HEK293 (cell line): ENCODE results near the gene PHACTR1.
"Not testable (repeated sequence)": the region's sequence is repeated elsewhere in the genome, so short reads cannot be mapped to it uniquely, and the experiment has no call there.

ENCODE experiments used
- CTCF ChIA-PET: fragments of 350-600 bp; formaldehyde crosslinking; extraction: SDS; loops from one replicate; lab custom pipeline; 2021; ENCODE audit warnings: antibody characterized with exemption; lab: Yijun Ruan, JAX
- POLR2A ChIA-PET: fragments of 300-600 bp; formaldehyde crosslinking; extraction: SDS; loops from one replicate; lab custom pipeline; 2020; ENCODE audit warnings: antibody characterized with exemption, inconsistent platforms; lab: Yijun Ruan, JAX
- H3K27ac ChIP-seq: fragments of 200-500 bp; sonication (Bioruptor generic); 2 replicates; pipeline ENCODE4 v1.5.1; 2014; ENCODE audit warnings: low read depth, low read length, control low read depth, inconsistent platforms; ENCODE audit errors: extremely low read depth
- H3K36me3 ChIP-seq, 2 experiments: fragments of 200-500 bp in 1 of 2; sonication (Bioruptor generic) in 1 of 2; 1 replicate in 1 of 2; 2 replicates in 1 of 2; pipeline ENCODE4 v1.5.1; 2014 to 2017; ENCODE audit warnings: inconsistent platforms in 2 of 2, low read length in 2 of 2; ENCODE audit not compliant: control insufficient read depth in 2 of 2, insufficient read depth in 1 of 2
- H3K4me1 ChIP-seq: fragments of 200-500 bp; sonication (Bioruptor generic); 2 replicates; pipeline ENCODE4 v1.5.1; 2014; ENCODE audit warnings: mild to moderate bottlenecking, low read length, inconsistent platforms; ENCODE audit not compliant: control insufficient read depth, insufficient read depth
- H3K4me3 ChIP-seq: 2 replicates; pipeline ENCODE4 v1.5.1; 2011; ENCODE audit warnings: low read depth, mild to moderate bottlenecking, control low read depth, low read length, moderate library complexity
- H3K9me3 ChIP-seq: fragments of 200-500 bp; sonication (Bioruptor generic); 2 replicates; pipeline ENCODE4 v1.5.1; 2014; ENCODE audit warnings: low read depth, low read length, inconsistent platforms; ENCODE audit not compliant: control insufficient read depth, insufficient read depth
- GLI2 ChIP-seq: fragments of 450-650 bp; formaldehyde crosslinking; IDR thresholded peaks from 2 replicates; pipeline ENCODE4; 2017; ENCODE audit warnings: missing biosample characterization, missing genetic modification characterization, low read depth, borderline replicate concordance
- MYNN ChIP-seq: fragments of 450-650 bp; formaldehyde crosslinking; IDR thresholded peaks from 2 replicates; pipeline ENCODE4 v1.5.1; 2016; ENCODE audit warnings: missing biosample characterization, missing genetic modification characterization, borderline replicate concordance
- SP7 ChIP-seq: fragments of 450-650 bp; formaldehyde crosslinking; IDR thresholded peaks from 2 replicates; pipeline ENCODE4 v1.5.1; 2016; ENCODE audit warnings: missing biosample characterization, missing genetic modification characterization
- TCF7L2 ChIP-seq: IDR thresholded peaks from 2 replicates; pipeline ENCODE4 v1.6.1; 2011; ENCODE audit warnings: low read depth, mild to moderate bottlenecking, inconsistent platforms, low read length, moderate library complexity, borderline replicate concordance
- ZNF112 ChIP-seq: fragments of 450-650 bp; formaldehyde crosslinking; IDR thresholded peaks from 2 replicates; pipeline ENCODE4 v1.5.0; 2017; ENCODE audit warnings: missing biosample characterization, missing genetic modification characterization
- ZNF274 ChIP-seq, 2 experiments: fragments of 200-500 bp in 1 of 2; fragments of 450-650 bp in 1 of 2; sonication (Bioruptor generic) in 1 of 2; formaldehyde crosslinking in 1 of 2; IDR thresholded peaks; 2 replicates each; pipeline versions ENCODE4 v1.5.1 to v1.6.1; 2014 to 2016; ENCODE audit warnings: borderline replicate concordance in 1 of 2, inconsistent platforms in 1 of 2, low read length in 1 of 2, missing biosample characterization in 1 of 2, missing genetic modification characterization in 1 of 2
- ZNF394 ChIP-seq: fragments of 450-650 bp; formaldehyde crosslinking; IDR thresholded peaks from 2 replicates; pipeline ENCODE4 v1.5.1; 2016; ENCODE audit warnings: missing biosample characterization, missing genetic modification characterization, mild to moderate bottlenecking, moderate library complexity, borderline replicate concordance
- ZNF530 ChIP-seq: fragments of 450-650 bp; formaldehyde crosslinking; IDR thresholded peaks from 2 replicates; pipeline ENCODE4 v1.5.1; 2016; ENCODE audit warnings: low read depth, missing biosample characterization, missing genetic modification characterization
- ZNF785 ChIP-seq: fragments of 450-650 bp; formaldehyde crosslinking; IDR thresholded peaks from 2 replicates; pipeline ENCODE4 v1.5.1; 2016; ENCODE audit warnings: missing biosample characterization, missing genetic modification characterization
- ZSCAN30 ChIP-seq: fragments of 450-650 bp; IDR thresholded peaks from 2 replicates; pipeline ENCODE4 v1.5.1; 2018; ENCODE audit warnings: missing biosample characterization, mild to moderate bottlenecking, missing genetic modification characterization, moderate library complexity
- TF ChIP-seq, protein P1 (sequence below): fragments of 450-650 bp; IDR thresholded peaks from 2 replicates; pipeline ENCODE4 v1.5.1; 2018; ENCODE audit warnings: missing biosample characterization, missing genetic modification characterization
- TF ChIP-seq, protein P2 (sequence below): fragments of 450-650 bp; formaldehyde crosslinking; IDR thresholded peaks from 2 replicates; pipeline ENCODE4 v1.5.1; 2016; ENCODE audit warnings: missing biosample characterization, missing genetic modification characterization
- TF ChIP-seq, protein P3 (sequence below): fragments of 450-650 bp; formaldehyde crosslinking; IDR thresholded peaks from 2 replicates; pipeline ENCODE4 v1.5.1; 2016; ENCODE audit warnings: missing biosample characterization, missing genetic modification characterization
- TF ChIP-seq, protein P4 (sequence below): fragments of 450-650 bp; formaldehyde crosslinking; IDR thresholded peaks from 2 replicates; pipeline ENCODE4 v1.5.1; 2016; ENCODE audit warnings: missing biosample characterization, missing genetic modification characterization
- TF ChIP-seq, protein P5 (sequence below): fragments of 450-650 bp; formaldehyde crosslinking; IDR thresholded peaks from 2 replicates; pipeline ENCODE4 v1.5.1; 2016; ENCODE audit warnings: missing biosample characterization, missing genetic modification characterization
- TF ChIP-seq, protein P6 (sequence below): fragments of 450-650 bp; formaldehyde crosslinking; IDR thresholded peaks from 2 replicates; pipeline ENCODE4 v1.5.1; 2016; ENCODE audit warnings: missing biosample characterization, missing genetic modification characterization

The PHACTR1 gene

DNA sequence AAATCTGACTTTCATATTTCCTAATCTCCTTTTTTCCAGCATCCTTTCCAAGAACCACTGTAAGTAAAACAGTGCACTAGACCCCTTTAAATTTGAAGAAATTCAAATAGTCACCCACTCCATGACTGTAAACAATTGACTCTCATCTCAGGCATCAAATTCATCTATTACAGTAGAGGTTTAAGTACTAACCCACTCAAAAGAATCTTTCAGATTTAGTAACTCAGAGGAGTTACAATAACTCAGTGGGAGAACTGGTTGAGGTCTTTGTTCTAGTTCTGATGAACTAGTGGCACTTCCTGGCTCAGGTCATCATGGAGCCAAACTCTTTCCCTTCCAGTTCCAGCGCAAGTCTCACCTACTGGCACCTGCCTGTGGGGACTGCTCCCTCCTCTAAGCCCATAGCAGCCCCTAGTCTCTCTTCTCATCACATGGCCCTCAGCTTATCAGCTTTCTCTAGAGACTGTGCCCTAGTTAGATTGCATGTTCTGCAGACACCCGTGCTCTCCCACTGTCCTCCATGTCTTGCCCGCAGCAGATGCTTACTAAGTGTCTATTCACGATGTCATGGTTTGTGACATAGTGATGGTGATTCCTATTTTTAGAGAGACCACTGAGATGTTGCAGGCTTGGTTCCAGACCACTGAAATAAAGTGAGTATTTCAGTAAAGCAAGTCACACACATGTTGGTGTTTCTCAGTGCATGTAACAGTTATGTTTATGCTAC lies 415.5 kb downstream of the PHACTR1 start:
- Histone ChIP-seq H3K9me3 (no peaks in the 10 kb centered on the region), H3K36me3 (no peaks in the 10 kb centered on the region), H3K27ac (no peak overlapping the region), H3K4me3 (no peak overlapping the region), H3K4me1 (no peaks in the 10 kb centered on the region)
- TF ChIP-seq, protein P1, sequence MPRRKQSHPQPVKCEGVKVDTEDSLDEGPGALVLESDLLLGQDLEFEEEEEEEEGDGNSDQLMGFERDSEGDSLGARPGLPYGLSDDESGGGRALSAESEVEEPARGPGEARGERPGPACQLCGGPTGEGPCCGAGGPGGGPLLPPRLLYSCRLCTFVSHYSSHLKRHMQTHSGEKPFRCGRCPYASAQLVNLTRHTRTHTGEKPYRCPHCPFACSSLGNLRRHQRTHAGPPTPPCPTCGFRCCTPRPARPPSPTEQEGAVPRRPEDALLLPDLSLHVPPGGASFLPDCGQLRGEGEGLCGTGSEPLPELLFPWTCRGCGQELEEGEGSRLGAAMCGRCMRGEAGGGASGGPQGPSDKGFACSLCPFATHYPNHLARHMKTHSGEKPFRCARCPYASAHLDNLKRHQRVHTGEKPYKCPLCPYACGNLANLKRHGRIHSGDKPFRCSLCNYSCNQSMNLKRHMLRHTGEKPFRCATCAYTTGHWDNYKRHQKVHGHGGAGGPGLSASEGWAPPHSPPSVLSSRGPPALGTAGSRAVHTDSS (tag by site-specific recombination) = no peak
- TF ChIP-seq ZSCAN30 = no peak
- no peak for TF ChIP-seq TCF7L2
- TF ChIP-seq, protein P2, sequence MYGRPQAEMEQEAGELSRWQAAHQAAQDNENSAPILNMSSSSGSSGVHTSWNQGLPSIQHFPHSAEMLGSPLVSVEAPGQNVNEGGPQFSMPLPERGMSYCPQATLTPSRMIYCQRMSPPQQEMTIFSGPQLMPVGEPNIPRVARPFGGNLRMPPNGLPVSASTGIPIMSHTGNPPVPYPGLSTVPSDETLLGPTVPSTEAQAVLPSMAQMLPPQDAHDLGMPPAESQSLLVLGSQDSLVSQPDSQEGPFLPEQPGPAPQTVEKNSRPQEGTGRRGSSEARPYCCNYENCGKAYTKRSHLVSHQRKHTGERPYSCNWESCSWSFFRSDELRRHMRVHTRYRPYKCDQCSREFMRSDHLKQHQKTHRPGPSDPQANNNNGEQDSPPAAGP = no peak
- TF ChIP-seq, protein P3, sequence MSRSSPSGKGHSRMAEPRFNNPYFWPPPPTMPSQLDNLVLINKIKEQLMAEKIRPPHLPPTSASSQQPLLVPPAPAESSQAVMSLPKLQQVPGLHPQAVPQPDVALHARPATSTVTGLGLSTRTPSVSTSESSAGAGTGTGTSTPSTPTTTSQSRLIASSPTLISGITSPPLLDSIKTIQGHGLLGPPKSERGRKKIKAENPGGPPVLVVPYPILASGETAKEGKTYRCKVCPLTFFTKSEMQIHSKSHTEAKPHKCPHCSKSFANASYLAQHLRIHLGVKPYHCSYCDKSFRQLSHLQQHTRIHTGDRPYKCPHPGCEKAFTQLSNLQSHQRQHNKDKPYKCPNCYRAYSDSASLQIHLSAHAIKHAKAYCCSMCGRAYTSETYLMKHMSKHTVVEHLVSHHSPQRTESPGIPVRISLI (tag by site-specific recombination) = no peak
- no peak for TF ChIP-seq GLI2 (tag by site-specific recombination)
- TF ChIP-seq MYNN = no peak
- POLR2A ChIA-PET = no interaction called here
- CTCF ChIA-PET = no interaction called here

DNA sequence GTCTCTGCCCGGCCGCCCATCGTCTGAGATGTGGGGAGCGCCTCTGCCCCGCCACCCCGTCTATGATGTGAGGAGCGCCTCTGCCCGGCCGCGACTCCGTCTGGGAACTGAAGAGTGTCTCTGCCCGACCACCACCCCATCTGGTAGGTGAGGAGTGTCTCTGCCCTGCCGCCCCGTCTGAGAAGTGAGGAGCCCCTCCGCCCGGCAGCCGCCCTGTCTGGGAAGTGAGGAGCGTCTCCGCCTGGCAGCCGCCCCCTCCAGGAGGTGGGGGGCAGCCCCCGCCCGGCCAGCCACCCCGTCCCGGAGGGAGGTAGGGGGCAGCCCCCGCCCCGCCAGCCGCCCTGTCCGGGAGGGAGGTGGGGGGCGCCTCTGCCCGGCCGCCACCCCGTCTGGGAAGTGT lies 417.3 kb downstream of the PHACTR1 start:
- H3K4me1 ChIP-seq, H3K36me3 ChIP-seq, CTCF ChIA-PET, H3K27ac ChIP-seq, H3K9me3 ChIP-seq, H3K4me3 ChIP-seq, POLR2A ChIA-PET: not testable (repeated sequence)

DNA sequence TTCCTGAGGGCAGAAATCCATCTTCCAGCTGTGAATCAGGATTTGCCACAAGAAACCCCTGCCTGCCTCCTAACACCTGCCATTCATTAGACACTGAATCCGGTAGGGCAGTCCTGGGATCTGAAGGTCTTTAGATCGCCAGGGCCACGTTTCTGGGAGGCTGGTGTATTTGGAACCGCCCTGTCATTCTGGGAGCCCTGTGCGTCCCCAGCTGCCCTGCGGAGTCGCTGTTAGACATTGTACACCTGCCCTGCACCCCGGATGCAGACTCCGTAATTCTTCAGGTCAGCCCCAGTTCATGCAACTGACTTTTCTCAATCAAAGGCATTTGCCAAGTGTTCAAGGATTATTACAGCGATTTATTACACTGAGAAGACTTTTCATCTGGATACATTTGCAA lies 418.6 kb downstream of the PHACTR1 start:
- POLR2A ChIA-PET = no interaction called here
- H3K4me3 ChIP-seq = no peak overlapping the region
- CTCF ChIA-PET = no interaction called here

DNA sequence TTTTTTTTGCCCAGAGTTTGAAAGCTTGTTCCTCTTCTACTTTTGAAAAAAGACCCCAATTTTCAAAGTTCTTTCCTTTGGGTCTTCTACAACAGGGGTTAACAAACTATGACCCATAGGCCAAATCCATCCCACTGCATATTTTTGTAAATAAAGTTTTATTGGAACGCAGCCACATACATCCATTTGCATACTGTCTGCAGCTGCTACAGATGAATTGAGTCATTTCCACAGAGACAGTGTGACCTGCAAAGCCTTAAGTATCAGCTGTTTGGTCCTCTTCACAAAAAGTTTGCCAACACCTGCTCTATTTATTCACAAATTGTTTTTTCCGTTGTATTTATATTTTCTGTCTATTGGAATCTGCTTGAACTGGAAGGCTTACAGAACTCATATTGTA lies 422.6 kb downstream of the PHACTR1 start:
- POLR2A ChIA-PET = no interaction called here
- Histone ChIP-seq H3K9me3 (no peaks in the 10 kb centered on the region), H3K27ac (no peak overlapping the region), H3K4me3 (no peak overlapping the region), H3K4me1 (no peaks in the 10 kb centered on the region), H3K36me3 (no peaks in the 10 kb centered on the region)
- CTCF ChIA-PET = interaction anchor here (0.6 to 0.7 kb wide), 3 partner anchors 39 to 1161 kb away, joined by 3 to 8 read pairs (median 3); no protein-coding TSS in a partner anchor
- TF ChIP-seq ZNF274 (IDR thresholded peaks at IDR 0.05; ENCODE audit: low read length) (no peak), ZNF274 (tag by site-specific recombination; IDR thresholded peaks at IDR 0.05; ENCODE audit: borderline replicate concordance) (no peak), ZNF530 (tag by site-specific recombination) (no peak), ZNF394 (tag by site-specific recombination) (no peak), ZNF112 (tag by site-specific recombination) (no peak), ZNF785 (tag by site-specific recombination) (no peak)
- TF ChIP-seq, protein P4, sequence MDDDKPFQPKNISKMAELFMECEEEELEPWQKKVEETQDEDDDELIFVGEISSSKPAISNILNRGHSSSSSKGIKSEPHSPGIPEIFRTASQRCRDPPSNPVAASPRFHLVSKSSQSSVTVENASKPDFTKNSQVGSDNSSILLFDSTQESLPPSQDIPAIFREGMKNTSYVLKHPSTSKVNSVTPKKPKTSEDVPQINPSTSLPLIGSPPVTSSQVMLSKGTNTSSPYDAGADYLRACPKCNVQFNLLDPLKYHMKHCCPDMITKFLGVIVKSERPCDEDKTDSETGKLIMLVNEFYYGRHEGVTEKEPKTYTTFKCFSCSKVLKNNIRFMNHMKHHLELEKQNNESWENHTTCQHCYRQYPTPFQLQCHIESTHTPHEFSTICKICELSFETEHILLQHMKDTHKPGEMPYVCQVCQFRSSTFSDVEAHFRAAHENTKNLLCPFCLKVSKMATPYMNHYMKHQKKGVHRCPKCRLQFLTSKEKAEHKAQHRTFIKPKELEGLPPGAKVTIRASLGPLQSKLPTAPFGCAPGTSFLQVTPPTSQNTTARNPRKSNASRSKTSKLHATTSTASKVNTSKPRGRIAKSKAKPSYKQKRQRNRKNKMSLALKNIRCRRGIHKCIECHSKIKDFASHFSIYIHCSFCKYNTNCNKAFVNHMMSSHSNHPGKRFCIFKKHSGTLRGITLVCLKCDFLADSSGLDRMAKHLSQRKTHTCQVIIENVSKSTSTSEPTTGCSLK (tag by site-specific recombination) = no peak
- TF ChIP-seq, protein P5, sequence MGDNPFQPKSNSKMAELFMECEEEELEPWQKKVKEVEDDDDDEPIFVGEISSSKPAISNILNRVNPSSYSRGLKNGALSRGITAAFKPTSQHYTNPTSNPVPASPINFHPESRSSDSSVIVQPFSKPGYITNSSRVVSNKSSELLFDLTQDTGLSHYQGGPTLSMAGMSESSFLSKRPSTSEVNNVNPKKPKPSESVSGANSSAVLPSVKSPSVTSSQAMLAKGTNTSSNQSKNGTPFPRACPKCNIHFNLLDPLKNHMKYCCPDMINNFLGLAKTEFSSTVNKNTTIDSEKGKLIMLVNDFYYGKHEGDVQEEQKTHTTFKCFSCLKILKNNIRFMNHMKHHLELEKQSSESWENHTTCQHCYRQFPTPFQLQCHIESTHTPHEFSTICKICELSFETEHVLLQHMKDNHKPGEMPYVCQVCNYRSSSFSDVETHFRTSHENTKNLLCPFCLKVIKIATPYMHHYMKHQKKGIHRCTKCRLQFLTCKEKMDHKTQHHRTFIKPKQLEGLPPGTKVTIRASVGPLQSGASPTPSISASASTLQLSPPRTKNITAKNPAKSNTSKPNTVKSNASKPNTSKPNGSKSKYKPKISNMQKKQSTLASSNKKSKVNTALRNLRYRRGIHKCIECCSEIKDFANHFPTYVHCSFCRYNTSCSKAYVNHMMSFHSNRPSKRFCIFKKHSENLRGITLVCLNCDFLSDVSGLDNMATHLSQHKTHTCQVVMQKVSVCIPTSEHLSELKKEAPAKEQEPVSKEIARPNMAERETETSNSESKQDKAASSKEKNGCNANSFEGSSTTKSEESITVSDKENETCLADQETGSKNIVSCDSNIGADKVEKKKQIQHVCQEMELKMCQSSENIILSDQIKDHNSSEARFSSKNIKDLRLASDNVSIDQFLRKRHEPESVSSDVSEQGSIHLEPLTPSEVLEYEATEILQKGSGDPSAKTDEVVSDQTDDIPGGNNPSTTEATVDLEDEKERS (tag by site-specific recombination) = no peak
- TF ChIP-seq, protein P6, sequence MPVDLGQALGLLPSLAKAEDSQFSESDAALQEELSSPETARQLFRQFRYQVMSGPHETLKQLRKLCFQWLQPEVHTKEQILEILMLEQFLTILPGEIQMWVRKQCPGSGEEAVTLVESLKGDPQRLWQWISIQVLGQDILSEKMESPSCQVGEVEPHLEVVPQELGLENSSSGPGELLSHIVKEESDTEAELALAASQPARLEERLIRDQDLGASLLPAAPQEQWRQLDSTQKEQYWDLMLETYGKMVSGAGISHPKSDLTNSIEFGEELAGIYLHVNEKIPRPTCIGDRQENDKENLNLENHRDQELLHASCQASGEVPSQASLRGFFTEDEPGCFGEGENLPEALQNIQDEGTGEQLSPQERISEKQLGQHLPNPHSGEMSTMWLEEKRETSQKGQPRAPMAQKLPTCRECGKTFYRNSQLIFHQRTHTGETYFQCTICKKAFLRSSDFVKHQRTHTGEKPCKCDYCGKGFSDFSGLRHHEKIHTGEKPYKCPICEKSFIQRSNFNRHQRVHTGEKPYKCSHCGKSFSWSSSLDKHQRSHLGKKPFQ (tag by site-specific recombination) = no peak

More for the DNA sequence above, 418.6 kb downstream of the PHACTR1 start:
- H3K9me3 ChIP-seq = no peaks in the 10 kb centered on the region
- no peaks in the 10 kb centered on the region for H3K4me1 ChIP-seq
- no peak overlapping the region for H3K27ac ChIP-seq
- H3K36me3 ChIP-seq = no peaks in the 10 kb centered on the region
- TF ChIP-seq SP7 (tag by site-specific recombination) = no peak
- TF ChIP-seq, all 188 proteins: peak for 0
